Kidney (tissue), 14 donors: ENCODE results near the gene CHRNA1. TPM values are rescaled to one million over a fixed set of nuclear protein-coding genes. Genes with fewer than 3 reads are reported as not detected.
A peak's percentile ranks its signal among the peaks of the same experiment; 100 is the strongest.

Experiments
- DNase-seq, 5 donors: peaks; one replicate each; pipeline ENCODE4 v3.0.0-alpha.2; 2013 to 2020
- FAIRE-seq: peaks from 2 replicates; lab custom pipeline; 2012; peaks lifted over from hg19 to GRCh38; lab: Jason Lieb, UNC
- H3K27ac ChIP-seq, 2 donors: one replicate each; pipeline ENCODE4 v1.7.0; 2013; ENCODE audit warnings: low read depth in 2 of 2, low read length in 2 of 2, inconsistent platforms in 1 of 2
- H3K27me3 ChIP-seq: one replicate; pipeline ENCODE4 v1.7.1; 2013; ENCODE audit warnings: low read length, inconsistent platforms; ENCODE audit not compliant: control insufficient read depth, insufficient read depth
- H3K36me3 ChIP-seq, 3 donors: one replicate each; pipeline versions ENCODE4 v1.7.0 to v1.7.1; 2013; ENCODE audit warnings: low read length in 3 of 3, control low read depth in 1 of 3, inconsistent platforms in 1 of 3; ENCODE audit not compliant: insufficient read depth in 3 of 3, control insufficient read depth in 2 of 3
- H3K4me1 ChIP-seq, 3 donors: one replicate each; pipeline versions ENCODE4 v1.7.0 to v1.7.1; 2013; ENCODE audit warnings: low read length in 3 of 3, inconsistent platforms in 1 of 3, low read depth in 1 of 3; ENCODE audit not compliant: control insufficient read depth in 2 of 3, insufficient read depth in 2 of 3
- H3K4me3 ChIP-seq, 3 donors: one replicate each; pipeline versions ENCODE4 v1.7.0 to v1.8.1; 2013; ENCODE audit warnings: low read length in 3 of 3, control low read depth in 1 of 3, inconsistent platforms in 1 of 3
- H3K9ac ChIP-seq, 3 donors: one replicate each; pipeline versions ENCODE4 v1.7.0 to v1.7.1; 2013; ENCODE audit warnings: low read length in 3 of 3, control low read depth in 1 of 3, inconsistent platforms in 1 of 3
- H3K9me3 ChIP-seq, 3 donors: one replicate each; pipeline versions ENCODE4 v1.7.0 to v1.7.1; 2013; ENCODE audit warnings: low read length in 3 of 3, control low read depth in 1 of 3, inconsistent platforms in 1 of 3; ENCODE audit not compliant: control insufficient read depth in 2 of 3, insufficient read depth in 1 of 3
- intact Hi-C: fragments of 100-400 bp; cut with DNase I; formaldehyde crosslinking; loops from one replicate; pipeline ENCODE4 v1.11.1; 2022
- polyA plus RNA-seq: library from polyadenylated mRNA; stranded (reverse); fragments of 350-450 nt; fragmentation: Illumina TruSeq; extraction: RNeasy Lipid Tissue Mini Kit (QIAGEN cat#74804); gene quantifications from one replicate; pipeline ENCODE4 v1.2.3, GENCODE V29; 2014; ENCODE audit warnings: low read depth, low replicate concordance; ENCODE audit not compliant: insufficient read depth
- total RNA-seq: library from RNA; stranded (reverse); fragmentation: NEBNext Ultra II Directional; extraction: Animal tissue kit (Norgen Biotek cat#: 25700); gene quantifications from one replicate; pipeline ENCODE4 v1.2.1, GENCODE V29; 2021
- TF ChIP-seq, protein P1 (sequence below): IDR thresholded peaks from 3 replicates; pipeline ENCODE4 v1.5.1; 2012; ENCODE audit warnings: mild to moderate bottlenecking, moderate library complexity, borderline replicate concordance; ENCODE audit not compliant: insufficient read depth; ENCODE audit errors: extremely low read depth
- donor health status: control.
- donor health status: control.
- donor health status: control.
- donor health status: control.
- donor health status: control.
- donor health status: DM: yes; HTN: yes; CAD: no.
- donor health status: Normal renal cell carcinoma (clear cell type).

Gene CHRNA1
- total and polyA plus RNA-seq, 2 donors from 2014 or later = not detected

DNA sequence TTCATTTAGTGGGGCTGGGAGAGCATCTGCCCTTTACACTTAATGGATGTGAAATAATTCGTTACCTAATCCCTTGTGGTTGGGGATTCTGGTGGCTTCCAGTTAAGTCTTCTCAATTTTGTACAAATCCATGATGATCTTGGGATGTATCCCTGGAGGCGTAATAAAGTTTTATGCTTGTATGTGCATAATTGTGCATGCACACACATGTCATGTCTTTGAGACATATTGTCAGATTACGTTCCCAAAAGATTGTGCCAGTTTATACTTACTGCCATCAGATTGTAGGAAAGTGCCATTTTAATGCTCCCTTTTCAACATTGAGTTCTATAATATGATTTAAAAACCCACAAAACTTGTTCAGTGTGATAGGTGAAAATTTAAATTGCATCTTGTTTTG, 60.8 kb downstream of the CHRNA1 start:
- FAIRE-seq = no peak

GRCh38 chr2:174702541-174702940, 61.7 kb downstream of the CHRNA1 start:
- TF ChIP-seq, protein P1, sequence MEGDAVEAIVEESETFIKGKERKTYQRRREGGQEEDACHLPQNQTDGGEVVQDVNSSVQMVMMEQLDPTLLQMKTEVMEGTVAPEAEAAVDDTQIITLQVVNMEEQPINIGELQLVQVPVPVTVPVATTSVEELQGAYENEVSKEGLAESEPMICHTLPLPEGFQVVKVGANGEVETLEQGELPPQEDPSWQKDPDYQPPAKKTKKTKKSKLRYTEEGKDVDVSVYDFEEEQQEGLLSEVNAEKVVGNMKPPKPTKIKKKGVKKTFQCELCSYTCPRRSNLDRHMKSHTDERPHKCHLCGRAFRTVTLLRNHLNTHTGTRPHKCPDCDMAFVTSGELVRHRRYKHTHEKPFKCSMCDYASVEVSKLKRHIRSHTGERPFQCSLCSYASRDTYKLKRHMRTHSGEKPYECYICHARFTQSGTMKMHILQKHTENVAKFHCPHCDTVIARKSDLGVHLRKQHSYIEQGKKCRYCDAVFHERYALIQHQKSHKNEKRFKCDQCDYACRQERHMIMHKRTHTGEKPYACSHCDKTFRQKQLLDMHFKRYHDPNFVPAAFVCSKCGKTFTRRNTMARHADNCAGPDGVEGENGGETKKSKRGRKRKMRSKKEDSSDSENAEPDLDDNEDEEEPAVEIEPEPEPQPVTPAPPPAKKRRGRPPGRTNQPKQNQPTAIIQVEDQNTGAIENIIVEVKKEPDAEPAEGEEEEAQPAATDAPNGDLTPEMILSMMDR = no peak
- H3K27me3 ChIP-seq = no peaks in the 10 kb centered on the region
- H3K4me3 ChIP-seq = no peak overlapping the region
- FAIRE-seq (no peak), DNase-seq (no peak)
- H3K9me3 ChIP-seq = no peaks in the 10 kb centered on the region
- H3K27ac ChIP-seq = no peak overlapping the region
- no peaks in the 10 kb centered on the region for H3K36me3 ChIP-seq
- intact Hi-C loops = no loop called here
- H3K9ac ChIP-seq = no peak overlapping the region
- no peaks in the 10 kb centered on the region for H3K4me1 ChIP-seq

More for the DNA sequence above, 60.8 kb downstream of the CHRNA1 start:
- no peaks in the 10 kb centered on the region for H3K9me3 ChIP-seq
- intact Hi-C loops = no loop called here
- no peak overlapping the region for H3K9ac ChIP-seq
- no peaks in the 10 kb centered on the region for H3K36me3 ChIP-seq
- no peak for DNase-seq
- H3K4me1 ChIP-seq = no peaks in the 10 kb centered on the region
- TF ChIP-seq, protein P1 = no peak
- no peak overlapping the region for H3K4me3 ChIP-seq
- H3K27me3 ChIP-seq = no peaks in the 10 kb centered on the region
- no peak overlapping the region for H3K27ac ChIP-seq

- TF ChIP-seq, protein P1 = peak; percentile 60
- DNase-seq = peak in 2 of 5 donors; percentile 62 to 75
- no peak overlapping the region for H3K27ac ChIP-seq
Measured at GRCh38 chr2:174699993-174700766, 64.1 kb downstream of the CHRNA1 start.

More at GRCh38 chr2:174699993-174700766, 64.1 kb downstream of the CHRNA1 start:
- no peaks in the 10 kb centered on the region for H3K4me1 ChIP-seq
- no peak overlapping the region for H3K4me3 ChIP-seq
- peak; percentile 77 for FAIRE-seq
- H3K27me3 ChIP-seq = no peaks in the 10 kb centered on the region
- intact Hi-C loops = no loop called here
- H3K36me3 ChIP-seq = no peaks in the 10 kb centered on the region
- H3K9me3 ChIP-seq = no peaks in the 10 kb centered on the region
- H3K9ac ChIP-seq = no peak overlapping the region

Other genes with a start within 250 kb of the CHRNA1 start
- gene WIPF1, start 166.7 kb downstream of the CHRNA1 start, total RNA-seq = 55.0 TPM
- gene WIPF1, start 166.7 kb downstream of the CHRNA1 start, polyA plus RNA-seq = 11.7 TPM
- 14.1 TPM for gene CHN1, start 240.9 kb upstream of the CHRNA1 start, total RNA-seq
- 6.5 TPM for gene CHN1, start 240.9 kb upstream of the CHRNA1 start, polyA plus RNA-seq